Measurements from ENCODE around the gene TLCD3A.

DNA sequence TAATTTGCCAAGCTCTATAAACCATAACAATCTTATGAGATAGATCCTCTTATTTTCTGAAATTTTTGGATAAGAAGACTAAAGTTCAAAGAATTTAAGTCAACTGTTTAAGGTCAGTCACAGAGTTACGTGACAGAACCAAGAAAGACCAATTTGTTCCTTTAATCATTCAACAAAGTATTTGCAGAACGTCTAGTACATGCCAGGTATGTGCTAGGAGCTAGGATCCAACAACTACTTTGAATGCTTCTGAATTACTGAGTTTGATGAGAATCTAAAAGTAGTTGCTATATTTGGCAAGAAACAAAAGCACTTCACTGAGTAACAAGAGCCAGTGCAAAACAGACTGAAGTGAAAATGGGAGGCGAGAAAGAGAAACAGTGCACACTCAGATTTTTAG lies 34.7 kb downstream of the TLCD3A start:
- TF ChIP-seq, protein P1, sequence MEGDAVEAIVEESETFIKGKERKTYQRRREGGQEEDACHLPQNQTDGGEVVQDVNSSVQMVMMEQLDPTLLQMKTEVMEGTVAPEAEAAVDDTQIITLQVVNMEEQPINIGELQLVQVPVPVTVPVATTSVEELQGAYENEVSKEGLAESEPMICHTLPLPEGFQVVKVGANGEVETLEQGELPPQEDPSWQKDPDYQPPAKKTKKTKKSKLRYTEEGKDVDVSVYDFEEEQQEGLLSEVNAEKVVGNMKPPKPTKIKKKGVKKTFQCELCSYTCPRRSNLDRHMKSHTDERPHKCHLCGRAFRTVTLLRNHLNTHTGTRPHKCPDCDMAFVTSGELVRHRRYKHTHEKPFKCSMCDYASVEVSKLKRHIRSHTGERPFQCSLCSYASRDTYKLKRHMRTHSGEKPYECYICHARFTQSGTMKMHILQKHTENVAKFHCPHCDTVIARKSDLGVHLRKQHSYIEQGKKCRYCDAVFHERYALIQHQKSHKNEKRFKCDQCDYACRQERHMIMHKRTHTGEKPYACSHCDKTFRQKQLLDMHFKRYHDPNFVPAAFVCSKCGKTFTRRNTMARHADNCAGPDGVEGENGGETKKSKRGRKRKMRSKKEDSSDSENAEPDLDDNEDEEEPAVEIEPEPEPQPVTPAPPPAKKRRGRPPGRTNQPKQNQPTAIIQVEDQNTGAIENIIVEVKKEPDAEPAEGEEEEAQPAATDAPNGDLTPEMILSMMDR (IDR thresholded peaks at IDR 0.05; ENCODE audit: extremely low read depth in 1 of 2, insufficient read depth in 1 of 2, low read depth in 1 of 2, low read length in 2 of 2), result no peak
- TF ChIP-seq POLR2A (IDR thresholded peaks at IDR 0.05; ENCODE audit: low read depth, low read length) (no peak), GATA2 (IDR thresholded peaks at IDR 0.05; ENCODE audit: insufficient read depth, insufficient read length, low read depth, low read length) (no peak), POLR2AphosphoS5 (IDR thresholded peaks at IDR 0.05; ENCODE audit: insufficient read depth, low read depth, low read length) (no peak), JUN (IDR thresholded peaks at IDR 0.05; ENCODE audit: borderline replicate concordance, insufficient read depth, insufficient read length, low read depth) (no peak)
- TF ChIP-seq, protein P2, sequence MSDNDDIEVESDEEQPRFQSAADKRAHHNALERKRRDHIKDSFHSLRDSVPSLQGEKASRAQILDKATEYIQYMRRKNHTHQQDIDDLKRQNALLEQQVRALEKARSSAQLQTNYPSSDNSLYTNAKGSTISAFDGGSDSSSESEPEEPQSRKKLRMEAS (IDR thresholded peaks at IDR 0.05; ENCODE audit: insufficient read depth, insufficient read length), result no peak

All from endothelial cell of umbilical vein (primary cell).